ENCODE results near the gene OASL. TPM values are rescaled to one million over a fixed set of nuclear protein-coding genes. Genes with fewer than 3 reads are reported as not detected.
A peak's percentile ranks its signal among the peaks of the same experiment; 100 is the strongest.
"Not testable (repeated sequence)": the region's sequence is repeated elsewhere in the genome, so short reads cannot be mapped to it uniquely, and the experiment has no call there.

OASL gene
- total RNA-seq, 1 donor from 2014 or later, result 2.4 TPM

GRCh38 chr12:121060149-121061001 is 21.3 kb upstream of the OASL start:
- DNase-seq (ENCODE audit: extremely low read depth, low read depth, low spot score), result peak; percentile 47

GRCh38 chr12:121059031-121059898 is 20.2 kb upstream of the OASL start:
- DNase-seq (ENCODE audit: extremely low read depth, low read depth, low spot score), result no peak

GRCh38 chr12:121057794-121058193 is 18.7 kb upstream of the OASL start:
- DNase-seq (ENCODE audit: extremely low read depth, low read depth, low spot score), result no peak

- no peak for DNase-seq (ENCODE audit: extremely low read depth, low read depth, low spot score)
Observed at GRCh38 chr12:121053706-121054105, 14.7 kb upstream of the OASL start.

GRCh38 chr12:121050725-121051124 is 11.7 kb upstream of the OASL start:
- no peak for DNase-seq (ENCODE audit: extremely low read depth, low read depth, low spot score)

GRCh38 chr12:121048442-121048841 is 9.4 kb upstream of the OASL start:
- no peak for DNase-seq (ENCODE audit: extremely low read depth, low read depth, low spot score)

GRCh38 chr12:121047400-121047799 is 8.4 kb upstream of the OASL start:
- DNase-seq (ENCODE audit: extremely low read depth, low read depth, low spot score), result not testable (repeated sequence)

GRCh38 chr12:121043067-121043466 is 4.0 kb upstream of the OASL start:
- DNase-seq (ENCODE audit: extremely low read depth, low read depth, low spot score), result no peak

- no peak for DNase-seq (ENCODE audit: extremely low read depth, low read depth, low spot score)
Observed at GRCh38 chr12:121036810-121037326, 2.2 kb downstream of the OASL start.

- no peak for DNase-seq (ENCODE audit: extremely low read depth, low read depth, low spot score)
Observed at GRCh38 chr12:121034616-121035305, 4.3 kb downstream of the OASL start.

- no peak for DNase-seq (ENCODE audit: extremely low read depth, low read depth, low spot score)
Observed at GRCh38 chr12:121033625-121034349, 5.3 kb downstream of the OASL start.

GRCh38 chr12:121030576-121031212 is 8.4 kb downstream of the OASL start:
- no peak for DNase-seq (ENCODE audit: extremely low read depth, low read depth, low spot score)

- no peak for DNase-seq (ENCODE audit: extremely low read depth, low read depth, low spot score)
Observed at GRCh38 chr12:121026274-121027045, 12.6 kb downstream of the OASL start.

- DNase-seq (ENCODE audit: extremely low read depth, low read depth, low spot score), result no peak
Observed at GRCh38 chr12:121025442-121026226, 13.4 kb downstream of the OASL start.

GRCh38 chr12:121023799-121024198 is 15.2 kb downstream of the OASL start:
- no peak for DNase-seq (ENCODE audit: extremely low read depth, low read depth, low spot score)

GRCh38 chr12:121022713-121023112 is 16.3 kb downstream of the OASL start:
- DNase-seq (ENCODE audit: extremely low read depth, low read depth, low spot score), result no peak

GRCh38 chr12:121021754-121022153 is 17.3 kb downstream of the OASL start:
- DNase-seq (ENCODE audit: extremely low read depth, low read depth, low spot score), result no peak

Data from glomerular endothelial cell (primary cell).